HCT116 (cell line): ENCODE data around the gene SPRN. TPM values are rescaled to one million over a fixed set of nuclear protein-coding genes. Genes with fewer than 3 reads are reported as not detected.

ENCODE experiments used
- ATAC-seq: fragments of 200-7000 bp; cut with Tn5 transposase; 2 replicates; pipeline ENCODE4 v1.9.1; 2020; ENCODE audit warnings: mild to moderate bottlenecking, moderate library complexity
- BruUV-seq: library from RNA; stranded (reverse); fragments of 400-500 nt; replicated peaks from 2 replicates; lab custom pipeline; 2021; lab: Mats Ljungman, UMichigan
- CTCF ChIA-PET: fragments of 300-600 bp; sonication (Branson Sonifier 250); formaldehyde crosslinking; loops from one replicate; lab custom pipeline; 2021; ENCODE audit warnings: antibody characterized with exemption; lab: Charles Lee
- POLR2A ChIA-PET: fragments of 300-600, 350-600 bp; sonication (Branson Sonifier 250); formaldehyde crosslinking; loops from one replicate; lab custom pipeline; 2021; ENCODE audit warnings: antibody characterized with exemption; lab: Charles Lee
- RAD21 ChIA-PET, 2 experiments: fragments of 300-600 bp; sonication (Branson Sonifier 250); formaldehyde crosslinking; loops; one replicate each; lab custom pipeline; 2023; ENCODE audit warnings: low total read pairs in 2 of 2; ENCODE audit not compliant: uncharacterized antibody in 2 of 2, unreplicated experiment in 2 of 2, low non-redundant PET in 1 of 2; lab: Charles Lee
- DNase-seq: peaks from one replicate; pipeline ENCODE4 v3.0.0-alpha.2; 2010; ENCODE audit warnings: low read depth, low spot score
- H2AFZ ChIP-seq: fragments of 200-600 bp; shearing (Covaris generic), sonication (generic); 2 replicates; pipeline ENCODE4 v1.6.1; 2017; ENCODE audit warnings: low read depth, mixed run types, mixed read lengths, antibody characterized with exemption, low read length; ENCODE audit not compliant: poor library complexity, severe bottlenecking
- H3K27ac ChIP-seq: 2 replicates; pipeline ENCODE4 v1.5.1; 2012; ENCODE audit warnings: low read depth, low read length
- H3K27me3 ChIP-seq: fragments of 200-600 bp; sonication (generic); 2 replicates; pipeline ENCODE4 v1.6.1; 2016; ENCODE audit warnings: mixed run types, low read length, mixed read lengths; ENCODE audit not compliant: insufficient read depth
- H3K36me3 ChIP-seq, 2 experiments: fragments of 200-500 bp in 1 of 2; fragments of 200-600 bp in 1 of 2; sonication (Bioruptor generic) in 1 of 2; sonication (generic) in 1 of 2; 2 replicates each; pipeline versions ENCODE4 v1.5.1 to v1.6.1; 2014 to 2016; ENCODE audit warnings: low read length in 2 of 2, inconsistent platforms in 1 of 2, mixed read lengths in 1 of 2, mixed run types in 1 of 2; ENCODE audit not compliant: insufficient read depth in 2 of 2, control insufficient read depth in 1 of 2
- H3K4me1 ChIP-seq, 2 experiments: fragments of 200-600 bp in 1 of 2; sonication (generic) in 1 of 2; 2 replicates each; pipeline versions ENCODE4 v1.5.1 to v1.6.1; 2012 to 2017; ENCODE audit warnings: low read length in 2 of 2, inconsistent platforms in 1 of 2, mild to moderate bottlenecking in 1 of 2, mixed read lengths in 1 of 2, mixed run types in 1 of 2, moderate library complexity in 1 of 2; ENCODE audit not compliant: insufficient read depth in 2 of 2, control insufficient read depth in 1 of 2
- H3K4me2 ChIP-seq: fragments of 200-600 bp; sonication (generic); 2 replicates; pipeline ENCODE4 v1.6.1; 2017; ENCODE audit warnings: mixed run types, low read length, mixed read lengths
- H3K4me3 ChIP-seq, 2 experiments: fragments of 200-600 bp in 1 of 2; sonication (generic) in 1 of 2; replicated peaks in 1 of 2; 2 replicates each; pipeline ENCODE4 v1.5.1; 2011 to 2016; ENCODE audit warnings: low read length in 2 of 2, control low read depth in 1 of 2, low read depth in 1 of 2, mild to moderate bottlenecking in 1 of 2, mixed read lengths in 1 of 2, mixed run types in 1 of 2
- H3K79me2 ChIP-seq: fragments of 200-600 bp; sonication (generic); 2 replicates; pipeline ENCODE4 v1.6.1; 2017; ENCODE audit warnings: mild to moderate bottlenecking, mixed run types, low read length, moderate library complexity, mixed read lengths; ENCODE audit not compliant: insufficient read depth
- H3K9ac ChIP-seq: fragments of 200-600 bp; sonication (generic); 2 replicates; pipeline ENCODE4 v1.6.1; 2016; ENCODE audit warnings: low read length, mixed read lengths
- H3K9me2 ChIP-seq: fragments of 200-600 bp; sonication (generic), shearing (Covaris generic); 2 replicates; pipeline ENCODE4 v1.6.1; 2017; ENCODE audit warnings: mixed run types, mild to moderate bottlenecking, moderate library complexity; ENCODE audit not compliant: insufficient read depth
- H3K9me3 ChIP-seq, 2 experiments: fragments of 200-500 bp in 1 of 2; fragments of 200-600 bp in 1 of 2; sonication (Bioruptor generic) in 1 of 2; sonication (generic) in 1 of 2; 2 replicates each; pipeline ENCODE4 v1.6.1; 2014 to 2017; ENCODE audit warnings: low read length in 2 of 2, mixed read lengths in 2 of 2, inconsistent platforms in 1 of 2, low read depth in 1 of 2, mild to moderate bottlenecking in 1 of 2, mixed run types in 1 of 2, moderate library complexity in 1 of 2; ENCODE audit not compliant: control insufficient read depth in 1 of 2, insufficient read depth in 1 of 2
- H4K20me1 ChIP-seq: fragments of 200-600 bp; sonication (generic), shearing (Covaris generic); 2 replicates; pipeline ENCODE4 v1.6.1; 2017; ENCODE audit warnings: mixed run types, mild to moderate bottlenecking, moderate library complexity; ENCODE audit not compliant: insufficient read depth
- EZH2 ChIP-seq: fragments of 200-600 bp; sonication (generic); IDR thresholded peaks from 2 replicates; pipeline ENCODE4 v1.6.1; 2017; ENCODE audit warnings: antibody characterized with exemption, mixed run types
- POLR2AphosphoS5 ChIP-seq: IDR thresholded peaks from 2 replicates; pipeline ENCODE4 v1.6.1; 2011; ENCODE audit warnings: mild to moderate bottlenecking, low read depth, low read length, moderate library complexity
- RAD21 ChIP-seq: IDR thresholded peaks from 2 replicates; pipeline ENCODE4 v1.6.1; 2012; ENCODE audit warnings: low read depth, mild to moderate bottlenecking
- REST ChIP-seq: IDR thresholded peaks from 2 replicates; pipeline ENCODE4 v1.6.1; 2012; ENCODE audit warnings: low read depth
- intact Hi-C: fragments of 100-400 bp; cut with micrococcal nuclease; formaldehyde crosslinking; loops from 2 replicates; pipeline ENCODE4 v1.10.0; 2022
- total RNA-seq: library from RNA; stranded (reverse); gene quantifications from one replicate; pipeline ENCODE4 v1.2.1, GENCODE V29; 2021; ENCODE audit not compliant: unreplicated experiment
- TF ChIP-seq, protein P1 (sequence below), 3 experiments: fragments of 200-600 bp in 1 of 3; sonication (generic) in 1 of 3; IDR thresholded peaks in 2 of 3; conservative IDR thresholded peaks in 1 of 3; 2 replicates each; pipeline ENCODE4 v1.5.1; 2012 to 2017; ENCODE audit warnings: low read depth in 2 of 3, low read length in 2 of 3, antibody characterized with exemption in 1 of 3, borderline replicate concordance in 1 of 3, control low read depth in 1 of 3, mild to moderate bottlenecking in 1 of 3, mixed read lengths in 1 of 3, mixed run types in 1 of 3, moderate library complexity in 1 of 3; ENCODE audit not compliant: insufficient read depth in 1 of 3

SPRN gene
- total RNA-seq, 1 experiment from 2014 or later, result not detected

GRCh38 chr10:133455196-133455595, 30.8 kb upstream of the SPRN start (continued):
- no peak for TF ChIP-seq REST
- TF ChIP-seq, protein P1, sequence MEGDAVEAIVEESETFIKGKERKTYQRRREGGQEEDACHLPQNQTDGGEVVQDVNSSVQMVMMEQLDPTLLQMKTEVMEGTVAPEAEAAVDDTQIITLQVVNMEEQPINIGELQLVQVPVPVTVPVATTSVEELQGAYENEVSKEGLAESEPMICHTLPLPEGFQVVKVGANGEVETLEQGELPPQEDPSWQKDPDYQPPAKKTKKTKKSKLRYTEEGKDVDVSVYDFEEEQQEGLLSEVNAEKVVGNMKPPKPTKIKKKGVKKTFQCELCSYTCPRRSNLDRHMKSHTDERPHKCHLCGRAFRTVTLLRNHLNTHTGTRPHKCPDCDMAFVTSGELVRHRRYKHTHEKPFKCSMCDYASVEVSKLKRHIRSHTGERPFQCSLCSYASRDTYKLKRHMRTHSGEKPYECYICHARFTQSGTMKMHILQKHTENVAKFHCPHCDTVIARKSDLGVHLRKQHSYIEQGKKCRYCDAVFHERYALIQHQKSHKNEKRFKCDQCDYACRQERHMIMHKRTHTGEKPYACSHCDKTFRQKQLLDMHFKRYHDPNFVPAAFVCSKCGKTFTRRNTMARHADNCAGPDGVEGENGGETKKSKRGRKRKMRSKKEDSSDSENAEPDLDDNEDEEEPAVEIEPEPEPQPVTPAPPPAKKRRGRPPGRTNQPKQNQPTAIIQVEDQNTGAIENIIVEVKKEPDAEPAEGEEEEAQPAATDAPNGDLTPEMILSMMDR (IDR thresholded peaks at IDR 0.05 in 2 of 3, conservative IDR thresholded peaks at IDR 0.05 in 1 of 3; ENCODE audit: borderline replicate concordance in 1 of 3, insufficient read depth in 1 of 3, low read depth in 2 of 3, low read length in 2 of 3), result no peak
- TF ChIP-seq RAD21, result no peak
- TF ChIP-seq EZH2, result no peak
- TF ChIP-seq POLR2AphosphoS5, result no peak

GRCh38 chr10:133454204-133454893, 29.9 kb upstream of the SPRN start:
- Histone ChIP-seq H2AFZ (no peak overlapping the region), H3K4me3 (no peak overlapping the region), H3K27me3 (no peaks in the 10 kb centered on the region), H3K4me2 (no peak overlapping the region), H3K4me1 (no peaks in the 10 kb centered on the region), H4K20me1 (no peaks in the 10 kb centered on the region), H3K9me2 (no peaks in the 10 kb centered on the region), H3K9ac (no peak overlapping the region), H3K9me3 (no peaks in the 10 kb centered on the region), H3K27ac (no peak overlapping the region), H3K79me2 (no peaks in the 10 kb centered on the region), H3K36me3 (no peaks in the 10 kb centered on the region)
- TF ChIP-seq, protein P1 (IDR thresholded peaks at IDR 0.05 in 2 of 3, conservative IDR thresholded peaks at IDR 0.05 in 1 of 3; ENCODE audit: borderline replicate concordance in 1 of 3, insufficient read depth in 1 of 3, low read depth in 2 of 3, low read length in 2 of 3), result no peak
- intact Hi-C loops, result no loop called here
- ChIA-PET RAD21 (no interaction called here), CTCF (no interaction called here), POLR2A (no interaction called here)
- ATAC-seq (no peak), DNase-seq (no peak)
- no TSS peak for BruUV-seq
